Liver (tissue), 3 donors: ENCODE measurements around the gene CYB5D1.

ENCODE experiments used
- ATF3 ChIP-seq: IDR thresholded peaks from 2 replicates; pipeline ENCODE4 v1.6.1; 2016; ENCODE audit warnings: antibody characterized with exemption
- CTCF ChIP-seq: fragments of 150-350 bp; IDR thresholded peaks from 2 replicates; pipeline ENCODE4 v1.5.1; 2017; ENCODE audit warnings: improper control_type of control experiment, low read depth, low read length; ENCODE audit not compliant: missing input control
- EGR1 ChIP-seq, 2 donors: IDR thresholded peaks; 2 replicates each; pipeline ENCODE4 v1.6.1; 2016 to 2018; ENCODE audit warnings: antibody characterized with exemption in 2 of 2, low read depth in 2 of 2
- GABPA ChIP-seq, 2 donors: IDR thresholded peaks in 1 of 2; conservative IDR thresholded peaks in 1 of 2; 2 replicates each; pipeline ENCODE4 v1.6.1; 2016; ENCODE audit warnings: antibody characterized with exemption in 2 of 2, mild to moderate bottlenecking in 1 of 2, moderate library complexity in 1 of 2
- HNF4G ChIP-seq: IDR thresholded peaks from 2 replicates; pipeline ENCODE4 v1.6.1; 2016; ENCODE audit warnings: antibody characterized with exemption
- JUND ChIP-seq, 2 donors: IDR thresholded peaks; 2 replicates each; pipeline ENCODE4 v1.6.1; 2016; ENCODE audit warnings: antibody characterized with exemption in 2 of 2
- NR2F2 ChIP-seq: IDR thresholded peaks from 2 replicates; pipeline ENCODE4 v1.6.1; 2016; ENCODE audit warnings: antibody characterized with exemption
- RAD21 ChIP-seq, 2 donors: IDR thresholded peaks; 2 replicates each; pipeline ENCODE4 v1.6.1; 2016; ENCODE audit warnings: antibody characterized with exemption in 2 of 2, mild to moderate bottlenecking in 2 of 2
- RXRA ChIP-seq, 2 donors: IDR thresholded peaks; 2 replicates each; pipeline ENCODE4 v1.6.1; 2017 to 2018; ENCODE audit warnings: antibody characterized with exemption in 2 of 2, mild to moderate bottlenecking in 1 of 2
- SP1 ChIP-seq: IDR thresholded peaks from 2 replicates; pipeline ENCODE4 v1.6.1; 2018; ENCODE audit warnings: antibody characterized with exemption, mild to moderate bottlenecking
- TAF1 ChIP-seq: conservative IDR thresholded peaks from 2 replicates; pipeline ENCODE4 v1.6.1; 2016; ENCODE audit warnings: antibody characterized with exemption, mild to moderate bottlenecking
- YY1 ChIP-seq: IDR thresholded peaks from 2 replicates; pipeline ENCODE4 v1.6.1; 2016; ENCODE audit warnings: antibody characterized with exemption, mild to moderate bottlenecking
- TF ChIP-seq, protein P1 (sequence below): IDR thresholded peaks from 2 replicates; pipeline ENCODE4 v1.6.1; 2016; ENCODE audit warnings: antibody characterized with exemption, mild to moderate bottlenecking
- TF ChIP-seq, protein P2 (sequence below): IDR thresholded peaks from 2 replicates; pipeline ENCODE4 v1.6.1; 2016; ENCODE audit warnings: antibody characterized with exemption
- donor health status: healthy.
- donor health status: healthy.

GRCh38 chr17:7818746-7819645, 38.8 kb upstream of the CYB5D1 start:
- TF ChIP-seq CTCF: no peak
- TF ChIP-seq RAD21 (IDR thresholded peaks at IDR 0.05): no peak
- no peak for TF ChIP-seq JUND (IDR thresholded peaks at IDR 0.05)
- TF ChIP-seq, protein P1, sequence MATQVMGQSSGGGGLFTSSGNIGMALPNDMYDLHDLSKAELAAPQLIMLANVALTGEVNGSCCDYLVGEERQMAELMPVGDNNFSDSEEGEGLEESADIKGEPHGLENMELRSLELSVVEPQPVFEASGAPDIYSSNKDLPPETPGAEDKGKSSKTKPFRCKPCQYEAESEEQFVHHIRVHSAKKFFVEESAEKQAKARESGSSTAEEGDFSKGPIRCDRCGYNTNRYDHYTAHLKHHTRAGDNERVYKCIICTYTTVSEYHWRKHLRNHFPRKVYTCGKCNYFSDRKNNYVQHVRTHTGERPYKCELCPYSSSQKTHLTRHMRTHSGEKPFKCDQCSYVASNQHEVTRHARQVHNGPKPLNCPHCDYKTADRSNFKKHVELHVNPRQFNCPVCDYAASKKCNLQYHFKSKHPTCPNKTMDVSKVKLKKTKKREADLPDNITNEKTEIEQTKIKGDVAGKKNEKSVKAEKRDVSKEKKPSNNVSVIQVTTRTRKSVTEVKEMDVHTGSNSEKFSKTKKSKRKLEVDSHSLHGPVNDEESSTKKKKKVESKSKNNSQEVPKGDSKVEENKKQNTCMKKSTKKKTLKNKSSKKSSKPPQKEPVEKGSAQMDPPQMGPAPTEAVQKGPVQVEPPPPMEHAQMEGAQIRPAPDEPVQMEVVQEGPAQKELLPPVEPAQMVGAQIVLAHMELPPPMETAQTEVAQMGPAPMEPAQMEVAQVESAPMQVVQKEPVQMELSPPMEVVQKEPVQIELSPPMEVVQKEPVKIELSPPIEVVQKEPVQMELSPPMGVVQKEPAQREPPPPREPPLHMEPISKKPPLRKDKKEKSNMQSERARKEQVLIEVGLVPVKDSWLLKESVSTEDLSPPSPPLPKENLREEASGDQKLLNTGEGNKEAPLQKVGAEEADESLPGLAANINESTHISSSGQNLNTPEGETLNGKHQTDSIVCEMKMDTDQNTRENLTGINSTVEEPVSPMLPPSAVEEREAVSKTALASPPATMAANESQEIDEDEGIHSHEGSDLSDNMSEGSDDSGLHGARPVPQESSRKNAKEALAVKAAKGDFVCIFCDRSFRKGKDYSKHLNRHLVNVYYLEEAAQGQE: no peak
- TF ChIP-seq RXRA (IDR thresholded peaks at IDR 0.05): no peak
- no peak for TF ChIP-seq SP1
- TF ChIP-seq EGR1 (IDR thresholded peaks at IDR 0.05; ENCODE audit: low read depth in 2 of 2): no peak
- no peak for TF ChIP-seq YY1
- TF ChIP-seq TAF1: no peak
- TF ChIP-seq NR2F2: no peak
- no peak for TF ChIP-seq GABPA (IDR thresholded peaks at IDR 0.05 in 1 of 2, conservative IDR thresholded peaks at IDR 0.05 in 1 of 2)
- TF ChIP-seq, protein P2, sequence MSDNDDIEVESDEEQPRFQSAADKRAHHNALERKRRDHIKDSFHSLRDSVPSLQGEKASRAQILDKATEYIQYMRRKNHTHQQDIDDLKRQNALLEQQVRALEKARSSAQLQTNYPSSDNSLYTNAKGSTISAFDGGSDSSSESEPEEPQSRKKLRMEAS: no peak
- no peak for TF ChIP-seq ATF3
- no peak for TF ChIP-seq HNF4G
